Measurements from ENCODE around the gene TBC1D4. TPM values are rescaled to one million over a fixed set of nuclear protein-coding genes. Genes with fewer than 3 reads are reported as not detected.

Gene TBC1D4
- total RNA-seq, 1 donor from 2014 or later: 4.8 TPM

GRCh38 chr13:75411924-75412537 lies 69.9 kb downstream of the TBC1D4 start:
- no peak for DNase-seq
- no peak overlapping the region for H3K27ac Mint-ChIP-seq (ENCODE audit: unreplicated experiment)
- peaks cover 2% of the 10 kb centered on the region for H3K9me3 Mint-ChIP-seq (ENCODE audit: unreplicated experiment)
- no peak overlapping the region for H3K4me3 Mint-ChIP-seq (ENCODE audit: unreplicated experiment)
- no peak for TF ChIP-seq CTCF (IDR thresholded peaks at IDR 0.05; ENCODE audit: partially characterized antibody, unreplicated experiment)
- H3K36me3 Mint-ChIP-seq (ENCODE audit: unreplicated experiment): peaks cover 4% of the 10 kb centered on the region
- H3K4me1 Mint-ChIP-seq (ENCODE audit: low read depth, unreplicated experiment): peaks cover 8% of the 10 kb centered on the region
- H3K27me3 Mint-ChIP-seq (ENCODE audit: unreplicated experiment): peaks cover 2% of the 10 kb centered on the region

- Mint-ChIP-seq H3K27me3 (ENCODE audit: unreplicated experiment) (peaks cover 2% of the 10 kb centered on the region), H3K4me1 (ENCODE audit: low read depth, unreplicated experiment) (peaks cover 11% of the 10 kb centered on the region), H3K36me3 (ENCODE audit: unreplicated experiment) (peaks cover 4% of the 10 kb centered on the region), H3K4me3 (ENCODE audit: unreplicated experiment) (no peak overlapping the region), H3K9me3 (ENCODE audit: unreplicated experiment) (peaks cover 2% of the 10 kb centered on the region), H3K27ac (ENCODE audit: unreplicated experiment) (no peak overlapping the region)
- DNase-seq: no peak
- TF ChIP-seq CTCF (IDR thresholded peaks at IDR 0.05; ENCODE audit: partially characterized antibody, unreplicated experiment): no peak
These were observed 71.8 kb downstream of the TBC1D4 start for GRCh38 chr13:75410207-75410606.

GRCh38 chr13:75407998-75408397 lies 74.0 kb downstream of the TBC1D4 start:
- Mint-ChIP-seq H3K27me3 (ENCODE audit: unreplicated experiment) (peaks cover 2% of the 10 kb centered on the region), H3K4me3 (ENCODE audit: unreplicated experiment) (no peak overlapping the region), H3K27ac (ENCODE audit: unreplicated experiment) (no peak overlapping the region), H3K9me3 (ENCODE audit: unreplicated experiment) (no peaks in the 10 kb centered on the region), H3K4me1 (ENCODE audit: low read depth, unreplicated experiment) (peaks cover 25% of the 10 kb centered on the region), H3K36me3 (ENCODE audit: unreplicated experiment) (peaks cover 4% of the 10 kb centered on the region)
- no peak for TF ChIP-seq CTCF (IDR thresholded peaks at IDR 0.05; ENCODE audit: partially characterized antibody, unreplicated experiment)
- no peak for DNase-seq

- Mint-ChIP-seq H3K4me3 (ENCODE audit: unreplicated experiment) (no peak overlapping the region), H3K9me3 (ENCODE audit: unreplicated experiment) (no peaks in the 10 kb centered on the region), H3K36me3 (ENCODE audit: unreplicated experiment) (peaks cover 4% of the 10 kb centered on the region), H3K27me3 (ENCODE audit: unreplicated experiment) (no peaks in the 10 kb centered on the region), H3K4me1 (ENCODE audit: low read depth, unreplicated experiment) (peaks cover 26% of the 10 kb centered on the region), H3K27ac (ENCODE audit: unreplicated experiment) (no peak overlapping the region)
- DNase-seq: no peak
- no peak for TF ChIP-seq CTCF (IDR thresholded peaks at IDR 0.05; ENCODE audit: partially characterized antibody, unreplicated experiment)
These were observed 74.5 kb downstream of the TBC1D4 start for GRCh38 chr13:75407473-75407872.

GRCh38 chr13:75405976-75406703 lies 75.8 kb downstream of the TBC1D4 start:
- no peak for TF ChIP-seq CTCF (IDR thresholded peaks at IDR 0.05; ENCODE audit: partially characterized antibody, unreplicated experiment)
- H3K27ac Mint-ChIP-seq (ENCODE audit: unreplicated experiment): peak overlapping the region; percentile 59
- H3K36me3 Mint-ChIP-seq (ENCODE audit: unreplicated experiment): peaks cover 3% of the 10 kb centered on the region
- peaks cover 30% of the 10 kb centered on the region for H3K4me1 Mint-ChIP-seq (ENCODE audit: low read depth, unreplicated experiment)
- H3K27me3 Mint-ChIP-seq (ENCODE audit: unreplicated experiment): no peaks in the 10 kb centered on the region
- H3K9me3 Mint-ChIP-seq (ENCODE audit: unreplicated experiment): no peaks in the 10 kb centered on the region
- H3K4me3 Mint-ChIP-seq (ENCODE audit: unreplicated experiment): no peak overlapping the region
- DNase-seq: no peak

All from glutamatergic neuron (in vitro differentiated cells).